MG63 (cell line): ENCODE data around the gene SLCO4A1. TPM values are rescaled to one million over a fixed set of nuclear protein-coding genes. Genes with fewer than 3 reads are reported as not detected.

ENCODE experiments used
- DNase-seq: peaks from one replicate; pipeline ENCODE4 v3.0.0-alpha.2; 2020
- H3K27me3 ChIP-seq: fragments of 250-450 bp; sonication (Bioruptor Pico); 2 replicates; pipeline ENCODE4 v1.5.1; 2020; ENCODE audit warnings: mild to moderate bottlenecking, moderate library complexity
- H3K36me3 ChIP-seq: fragments of 250-450 bp; sonication (Bioruptor Pico); 2 replicates; pipeline ENCODE4 v1.5.1; 2020; ENCODE audit warnings: mild to moderate bottlenecking, moderate library complexity
- H3K4me3 ChIP-seq: fragments of 250-450 bp; sonication (Bioruptor Pico); 2 replicates; pipeline ENCODE4 v1.5.1; 2020; ENCODE audit warnings: mild to moderate bottlenecking, moderate library complexity
- H3K9me3 ChIP-seq: fragments of 250-450 bp; sonication (Bioruptor Pico); 2 replicates; pipeline ENCODE4 v1.5.1; 2020; ENCODE audit warnings: mild to moderate bottlenecking, moderate library complexity
- total RNA-seq: library from RNA; depleted of rRNA; stranded (reverse); fragments of >200 nt; shearing (Covaris generic); gene quantifications from 2 replicates; pipeline ENCODE4 v1.2.3, GENCODE V29; 2014; ENCODE audit warnings: low replicate concordance

Gene SLCO4A1
- total RNA-seq, 1 experiment from 2014 or later, result 23.0 TPM

DNA sequence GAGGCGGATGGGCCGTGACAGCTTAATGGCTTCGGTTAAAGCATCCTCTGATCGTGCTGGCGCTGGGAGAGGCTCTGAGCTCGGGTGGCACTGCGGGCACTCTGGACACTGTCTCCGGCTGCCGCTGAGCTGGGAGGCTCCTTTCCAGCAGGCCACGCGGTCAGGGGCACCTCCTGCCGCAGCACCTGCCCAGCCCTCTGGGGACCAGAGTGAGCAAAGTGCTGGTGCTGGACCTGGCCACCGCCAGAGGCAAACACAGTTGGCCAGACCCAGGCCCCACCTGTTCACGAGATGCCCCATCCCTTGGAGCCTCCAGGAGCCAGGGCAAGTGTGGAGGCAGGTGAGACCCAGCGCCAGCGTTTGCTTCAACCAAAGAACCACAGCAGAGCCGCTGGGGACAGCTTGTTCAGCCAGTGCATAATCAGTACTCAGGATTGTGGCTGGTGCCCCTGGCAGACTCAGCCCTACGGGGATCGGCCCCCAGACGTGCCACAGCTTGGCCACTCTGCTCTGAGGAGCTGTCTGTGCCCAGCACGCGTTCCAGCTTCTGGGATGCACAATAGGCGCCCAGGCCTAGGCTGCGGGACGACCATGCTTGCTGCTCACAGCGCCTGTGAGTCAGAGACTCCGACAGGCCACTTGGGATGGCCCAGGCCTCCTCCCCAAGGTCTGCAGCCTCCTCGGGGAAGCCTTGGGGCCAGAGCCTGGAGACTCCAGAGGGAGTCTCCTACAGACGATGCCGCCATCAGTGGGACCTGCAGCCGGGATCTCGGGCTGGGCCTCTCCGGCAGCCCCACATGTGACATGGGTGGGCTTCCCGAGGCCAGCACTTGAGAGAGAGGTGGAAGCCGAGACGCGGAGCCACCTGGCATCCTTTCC, 38.2 kb upstream of the SLCO4A1 start:
- no peak for DNase-seq
- Histone ChIP-seq H3K9me3 (no peaks in the 10 kb centered on the region), H3K27me3 (no peaks in the 10 kb centered on the region), H3K36me3 (no peaks in the 10 kb centered on the region), H3K4me3 (no peak overlapping the region)

DNA sequence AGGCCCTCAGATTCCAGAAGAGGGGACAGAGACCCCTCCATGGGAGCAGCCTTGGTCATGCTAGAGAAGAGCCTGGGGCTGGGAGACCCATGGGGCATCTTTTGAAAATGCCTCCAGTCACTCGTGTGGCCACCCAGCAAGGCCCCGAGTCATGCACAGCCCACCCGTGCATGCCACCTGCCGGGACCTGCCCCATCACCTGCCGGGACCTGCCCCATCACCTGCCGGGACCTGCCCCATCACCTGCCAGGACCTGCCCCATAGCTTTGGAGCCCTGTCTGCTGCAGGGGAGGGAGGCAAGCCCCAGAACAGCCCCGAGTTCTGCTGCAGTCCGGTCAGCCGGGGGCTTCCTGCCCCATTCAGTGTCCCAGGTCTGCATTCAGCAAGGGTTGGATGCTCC, 37.5 kb upstream of the SLCO4A1 start:
- no peaks in the 10 kb centered on the region for H3K27me3 ChIP-seq
- no peaks in the 10 kb centered on the region for H3K36me3 ChIP-seq
- DNase-seq, result no peak
- no peaks in the 10 kb centered on the region for H3K9me3 ChIP-seq
- no peak overlapping the region for H3K4me3 ChIP-seq

DNA sequence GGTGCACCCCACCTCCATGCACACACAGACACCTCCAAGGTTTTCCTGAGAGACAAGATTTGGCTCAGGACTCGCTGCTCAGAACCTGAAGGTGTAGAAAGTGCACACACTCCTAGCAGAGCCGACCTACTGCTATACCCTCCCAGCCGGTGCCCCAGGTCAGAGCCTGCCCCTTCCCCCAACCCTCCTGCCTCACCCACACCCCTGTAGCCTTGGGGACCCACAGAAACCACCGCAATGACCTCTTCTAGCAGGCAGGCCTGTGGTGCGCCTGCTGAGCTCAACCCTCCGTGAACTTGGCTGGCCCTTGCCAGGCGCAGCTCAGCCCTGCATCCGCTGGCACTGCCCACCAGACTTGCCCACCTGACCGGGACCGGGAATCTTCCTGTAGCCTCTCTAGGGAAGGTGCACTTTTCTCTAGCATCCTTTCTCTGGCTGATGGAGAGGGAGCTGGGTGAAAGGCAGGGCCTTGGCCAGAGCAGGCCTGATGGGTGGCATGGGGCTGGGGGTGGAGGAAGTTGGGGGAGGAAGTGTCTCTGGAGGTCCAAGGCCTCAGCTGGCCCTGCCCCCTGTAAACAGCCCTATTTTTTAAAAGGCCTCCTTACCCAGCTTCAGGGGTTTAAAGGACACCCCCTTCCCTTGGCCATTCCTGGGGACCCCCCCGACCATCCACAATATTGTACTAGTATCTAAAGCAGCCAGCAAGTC, 36.9 kb upstream of the SLCO4A1 start:
- DNase-seq, result no peak
- H3K27me3 ChIP-seq, result no peaks in the 10 kb centered on the region
- H3K4me3 ChIP-seq, result no peak overlapping the region
- H3K9me3 ChIP-seq, result no peaks in the 10 kb centered on the region
- H3K36me3 ChIP-seq, result no peaks in the 10 kb centered on the region

DNA sequence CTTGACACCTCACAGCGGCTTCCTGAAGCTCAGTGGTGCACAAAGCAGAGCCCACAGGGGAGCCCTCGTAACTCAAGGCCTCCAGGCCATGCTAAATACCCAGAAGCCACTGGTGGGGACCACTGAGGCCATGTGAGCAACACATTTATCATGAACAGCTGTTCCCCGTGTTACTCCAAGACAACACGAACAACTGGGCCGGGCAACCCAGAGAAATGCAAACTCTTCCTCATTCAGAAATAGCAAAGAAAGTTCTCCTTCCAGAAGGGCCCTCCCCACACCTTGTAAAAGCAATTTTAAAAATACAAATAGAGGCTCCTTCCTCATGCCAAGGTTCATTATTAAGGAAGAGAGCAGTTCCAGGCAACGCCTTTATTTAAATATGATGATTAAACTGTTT, 36.3 kb upstream of the SLCO4A1 start:
- DNase-seq, result no peak
- Histone ChIP-seq H3K27me3 (no peaks in the 10 kb centered on the region), H3K4me3 (no peak overlapping the region), H3K9me3 (no peaks in the 10 kb centered on the region), H3K36me3 (no peaks in the 10 kb centered on the region)

GRCh38 chr20:62606551-62607201, 35.6 kb upstream of the SLCO4A1 start:
- H3K4me3 ChIP-seq, result no peak overlapping the region
- H3K36me3 ChIP-seq, result no peaks in the 10 kb centered on the region
- no peak for DNase-seq
- H3K27me3 ChIP-seq, result no peaks in the 10 kb centered on the region
- no peaks in the 10 kb centered on the region for H3K9me3 ChIP-seq

DNA sequence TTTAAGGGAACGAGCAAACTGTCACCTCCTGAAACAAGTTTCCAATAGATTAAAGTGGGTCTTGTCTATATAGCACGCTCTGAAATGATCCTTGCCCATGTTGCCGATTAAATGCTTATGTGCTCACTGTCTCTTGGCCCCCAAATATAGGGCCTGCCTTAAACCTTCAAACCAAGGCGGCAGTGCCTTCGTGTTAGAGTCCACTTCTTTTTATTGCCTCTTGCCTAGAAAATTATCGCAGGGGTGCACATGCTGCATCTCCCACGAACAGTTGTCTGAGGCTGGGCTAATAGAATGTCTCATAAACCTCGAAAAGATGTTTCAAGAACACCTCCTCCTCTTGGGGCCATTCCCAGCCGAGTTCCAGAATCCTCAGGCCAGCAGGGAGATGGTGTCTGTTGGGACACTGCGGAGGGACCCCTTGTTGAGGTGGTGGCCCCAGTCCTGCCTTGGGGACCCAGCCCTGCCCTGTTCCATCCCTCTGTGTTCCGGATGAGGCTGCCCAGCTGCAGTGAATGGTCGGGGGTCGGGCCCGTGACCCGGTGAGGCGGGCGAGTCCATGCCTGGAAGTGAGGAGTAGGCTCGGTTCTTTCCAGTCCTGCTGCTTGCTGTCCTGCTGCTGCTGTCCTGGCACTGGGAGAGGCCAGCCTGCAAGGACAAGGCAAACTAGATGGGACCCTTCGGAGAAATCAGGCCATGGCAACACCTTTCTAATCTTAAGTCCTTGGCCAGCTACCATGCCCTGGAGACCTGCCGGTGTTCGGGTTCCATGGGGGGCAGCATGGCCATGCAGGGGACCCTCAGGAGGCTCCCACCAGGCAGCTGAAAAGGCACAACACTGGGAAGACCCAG, 34.7 kb upstream of the SLCO4A1 start:
- H3K4me3 ChIP-seq, result no peak overlapping the region
- H3K9me3 ChIP-seq, result no peaks in the 10 kb centered on the region
- H3K27me3 ChIP-seq, result no peaks in the 10 kb centered on the region
- no peaks in the 10 kb centered on the region for H3K36me3 ChIP-seq
- no peak for DNase-seq

DNA sequence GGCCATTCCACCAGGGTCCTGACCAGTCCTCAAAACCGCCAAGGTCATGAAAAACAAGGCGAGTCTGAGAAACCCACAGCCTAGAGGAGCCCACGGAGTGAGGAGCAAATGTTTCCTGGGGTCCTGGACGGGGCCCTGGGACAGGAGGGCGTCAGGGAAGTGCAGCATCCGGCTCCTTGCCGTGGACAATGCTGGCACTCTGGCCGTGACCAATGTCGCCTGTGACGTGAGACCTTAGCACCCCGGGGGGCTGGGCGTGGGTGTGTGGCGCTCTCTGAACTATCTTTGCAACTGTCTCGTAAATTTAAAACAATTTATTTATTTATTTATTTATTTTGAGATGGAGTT, 34.1 kb upstream of the SLCO4A1 start:
- no peak for DNase-seq
- Histone ChIP-seq H3K27me3 (no peaks in the 10 kb centered on the region), H3K9me3 (no peaks in the 10 kb centered on the region), H3K4me3 (no peak overlapping the region), H3K36me3 (no peaks in the 10 kb centered on the region)

DNA sequence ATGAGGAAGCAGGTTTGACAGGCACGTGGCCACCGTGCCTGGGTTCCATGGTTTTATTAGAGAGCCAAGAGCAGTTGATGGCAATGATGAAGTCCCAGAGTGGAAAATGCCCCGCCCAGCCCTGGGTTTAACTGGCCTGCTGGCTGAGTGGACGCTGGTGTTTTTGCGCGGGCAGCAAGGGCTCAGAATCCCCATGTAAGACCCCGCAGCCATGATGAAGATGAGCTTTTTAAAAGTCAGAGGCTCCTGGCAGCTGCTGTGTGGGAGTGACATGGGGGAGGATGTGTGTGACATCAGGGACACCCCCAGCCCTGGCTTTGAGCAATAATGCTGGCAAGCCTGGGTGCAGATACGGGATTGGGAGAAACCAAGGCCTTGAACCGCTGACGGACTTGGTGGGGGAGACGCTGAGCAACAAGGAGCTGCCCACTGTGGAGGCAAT, 33.0 kb upstream of the SLCO4A1 start:
- no peaks in the 10 kb centered on the region for H3K9me3 ChIP-seq
- no peak overlapping the region for H3K4me3 ChIP-seq
- no peaks in the 10 kb centered on the region for H3K36me3 ChIP-seq
- DNase-seq, result no peak
- no peaks in the 10 kb centered on the region for H3K27me3 ChIP-seq

DNA sequence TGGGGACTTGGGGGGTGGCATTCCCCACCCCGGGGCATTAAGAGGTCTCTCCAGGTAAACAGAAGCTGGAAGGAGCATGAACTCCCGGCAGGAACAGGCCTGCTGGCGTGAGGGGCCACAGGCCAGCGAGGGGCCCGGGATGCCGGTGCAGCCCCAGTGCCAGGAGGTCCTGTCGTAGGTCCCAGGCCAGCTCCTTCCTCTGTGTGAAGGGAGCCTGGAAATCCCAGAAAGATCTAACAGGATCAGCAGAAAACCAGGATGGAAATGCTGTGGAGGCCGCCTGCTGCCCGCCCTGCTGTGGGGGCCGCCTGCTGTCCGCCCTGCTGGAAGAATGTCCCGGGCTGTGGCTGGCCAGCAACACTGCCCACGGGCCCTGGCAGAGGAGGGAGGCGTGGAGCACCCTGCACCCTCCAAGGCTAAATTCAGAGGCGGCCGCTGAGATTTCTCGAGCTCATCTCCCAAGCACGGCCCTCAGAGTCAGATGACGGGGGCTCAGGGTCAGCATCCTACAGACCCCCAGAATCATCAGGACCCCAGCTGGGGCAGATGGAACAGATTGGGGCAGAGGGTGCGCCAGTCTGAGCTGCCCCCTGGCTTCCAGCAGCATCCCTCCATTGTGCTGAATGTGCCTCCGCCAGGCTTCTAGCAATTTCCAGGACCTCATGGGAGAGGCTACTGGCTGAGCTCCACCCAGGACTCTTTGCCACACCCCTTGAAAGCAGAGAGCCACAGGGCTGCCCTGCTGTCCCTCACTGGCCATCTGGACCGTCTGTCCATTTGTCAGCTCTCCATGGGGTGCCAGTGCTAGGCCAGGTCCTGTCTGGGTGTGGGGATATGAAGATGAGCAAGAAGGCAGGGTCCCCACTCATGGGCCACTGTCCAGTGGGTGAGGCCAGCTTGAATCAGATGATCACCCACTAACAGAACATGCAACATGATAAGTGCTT, 32.2 kb upstream of the SLCO4A1 start:
- Histone ChIP-seq H3K9me3 (no peaks in the 10 kb centered on the region), H3K27me3 (no peaks in the 10 kb centered on the region), H3K36me3 (no peaks in the 10 kb centered on the region), H3K4me3 (no peak overlapping the region)
- no peak for DNase-seq

DNA sequence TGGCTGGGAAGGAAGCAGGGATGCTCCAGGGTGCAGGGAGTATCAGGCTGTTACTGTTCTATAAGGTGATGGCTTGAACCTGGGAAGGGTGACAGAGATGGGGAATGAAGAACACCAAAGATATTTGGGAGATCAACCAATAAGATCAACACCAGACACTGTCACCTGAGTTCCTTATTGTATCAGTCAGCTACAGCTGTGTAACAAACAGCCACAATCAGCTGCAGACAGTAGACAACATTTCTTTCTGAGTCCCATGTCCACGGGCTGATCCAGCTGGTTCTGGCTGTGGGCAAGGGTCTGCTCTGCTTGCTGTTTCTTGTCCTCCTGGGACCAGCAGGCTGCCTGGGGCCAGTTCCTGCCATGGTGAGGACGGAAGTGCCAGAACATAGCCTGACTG, 31.3 kb upstream of the SLCO4A1 start:
- no peak for DNase-seq
- no peak overlapping the region for H3K4me3 ChIP-seq
- no peaks in the 10 kb centered on the region for H3K36me3 ChIP-seq
- no peaks in the 10 kb centered on the region for H3K27me3 ChIP-seq
- H3K9me3 ChIP-seq, result no peaks in the 10 kb centered on the region

DNA sequence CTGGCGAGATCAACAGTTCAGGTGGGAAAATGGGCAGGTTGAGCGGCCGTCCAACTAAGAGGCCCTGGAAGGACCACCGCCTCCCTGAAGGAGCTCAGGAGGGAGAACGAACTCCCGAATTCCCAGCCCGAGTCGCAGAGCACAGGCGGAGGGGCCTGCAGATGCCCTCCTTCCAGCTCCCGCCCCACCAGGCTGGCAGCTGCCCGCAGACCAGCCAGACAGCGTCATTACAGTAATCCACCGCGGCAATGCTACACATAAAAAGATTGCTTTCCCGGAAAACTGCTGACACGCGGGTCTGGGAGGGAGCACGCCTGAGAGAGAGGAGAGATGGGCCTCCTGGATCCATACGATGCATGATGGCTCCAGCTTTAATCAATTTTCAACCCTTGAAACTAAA, 30.5 kb upstream of the SLCO4A1 start:
- Histone ChIP-seq H3K4me3 (no peak overlapping the region), H3K9me3 (no peaks in the 10 kb centered on the region), H3K27me3 (no peaks in the 10 kb centered on the region), H3K36me3 (no peaks in the 10 kb centered on the region)
- no peak for DNase-seq

GRCh38 chr20:62614085-62614960, 28.0 kb upstream of the SLCO4A1 start:
- no peak overlapping the region for H3K4me3 ChIP-seq
- no peaks in the 10 kb centered on the region for H3K27me3 ChIP-seq
- H3K36me3 ChIP-seq, result no peaks in the 10 kb centered on the region
- no peaks in the 10 kb centered on the region for H3K9me3 ChIP-seq
- DNase-seq, result no peak

- Histone ChIP-seq H3K36me3 (no peaks in the 10 kb centered on the region), H3K4me3 (no peak overlapping the region), H3K27me3 (no peaks in the 10 kb centered on the region), H3K9me3 (no peaks in the 10 kb centered on the region)
- DNase-seq, result no peak
These were observed 27.2 kb upstream of the SLCO4A1 start for GRCh38 chr20:62614961-62615680.

GRCh38 chr20:62615750-62616251, 26.5 kb upstream of the SLCO4A1 start:
- Histone ChIP-seq H3K27me3 (no peaks in the 10 kb centered on the region), H3K4me3 (no peak overlapping the region)
- DNase-seq, result no peak

More at GRCh38 chr20:62615750-62616251, 26.5 kb upstream of the SLCO4A1 start:
- Histone ChIP-seq H3K9me3 (no peaks in the 10 kb centered on the region), H3K36me3 (no peaks in the 10 kb centered on the region)
